NCI-H1930 (cell line): ENCODE data around the gene CAPN7.

ENCODE experiments used
- DNase-seq, 2 experiments: peaks; one replicate each; lab custom pipeline; 2025; lab: John Stamatoyannopoulos, UW

The CAPN7 gene

DNA sequence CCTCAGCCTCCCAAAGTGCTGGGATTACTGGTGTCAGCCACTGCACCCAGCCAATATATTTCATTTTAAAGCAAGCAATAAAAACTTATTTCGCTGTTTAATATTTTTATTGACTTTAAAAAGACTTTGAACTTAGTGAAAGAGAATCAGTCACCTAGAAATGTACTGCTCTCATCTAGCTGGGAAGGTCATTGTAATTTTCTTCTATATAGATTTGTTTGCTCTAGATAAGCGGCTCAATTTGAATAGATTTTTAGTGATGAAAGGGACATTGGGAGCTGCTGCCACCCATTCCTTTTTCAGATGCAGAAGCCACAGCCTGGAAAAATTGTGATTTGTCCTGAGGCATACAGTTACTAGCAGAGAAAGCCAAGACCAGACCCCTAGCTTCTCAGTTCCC is 40.1 kb downstream of the CAPN7 start:
- DNase-seq: no peak

DNA sequence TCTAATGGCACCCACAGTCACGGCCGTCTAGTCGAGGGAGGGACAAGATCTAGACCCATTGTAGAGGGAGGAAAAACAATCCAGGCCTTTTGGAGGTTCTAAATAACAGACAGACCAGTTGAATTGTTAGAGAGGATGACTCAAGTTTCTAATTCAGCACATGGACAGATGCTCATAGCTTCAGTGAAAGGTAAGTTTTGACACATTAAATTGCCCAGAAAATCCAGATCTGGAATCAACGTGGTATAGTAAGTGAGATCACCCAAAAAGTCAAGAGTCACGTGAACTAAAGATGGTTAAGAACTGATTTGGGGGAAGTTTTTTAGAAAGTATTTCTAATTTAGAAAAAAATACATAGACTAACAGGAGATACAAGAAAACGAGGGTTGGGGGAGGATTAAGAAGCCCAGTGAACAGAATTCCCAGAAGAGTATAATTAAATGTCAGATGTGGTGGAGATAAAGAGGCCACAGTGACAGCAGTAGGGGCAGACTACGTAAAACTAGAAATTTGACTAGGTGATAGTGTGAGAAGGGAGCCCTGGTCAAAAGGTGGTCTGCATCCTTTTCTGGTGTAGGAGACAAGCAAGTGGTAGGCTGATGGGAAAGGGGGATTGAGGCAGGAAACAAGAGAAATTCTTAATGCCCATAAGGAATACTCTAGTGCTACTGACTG is 47.1 kb downstream of the CAPN7 start:
- DNase-seq: no peak

DNA sequence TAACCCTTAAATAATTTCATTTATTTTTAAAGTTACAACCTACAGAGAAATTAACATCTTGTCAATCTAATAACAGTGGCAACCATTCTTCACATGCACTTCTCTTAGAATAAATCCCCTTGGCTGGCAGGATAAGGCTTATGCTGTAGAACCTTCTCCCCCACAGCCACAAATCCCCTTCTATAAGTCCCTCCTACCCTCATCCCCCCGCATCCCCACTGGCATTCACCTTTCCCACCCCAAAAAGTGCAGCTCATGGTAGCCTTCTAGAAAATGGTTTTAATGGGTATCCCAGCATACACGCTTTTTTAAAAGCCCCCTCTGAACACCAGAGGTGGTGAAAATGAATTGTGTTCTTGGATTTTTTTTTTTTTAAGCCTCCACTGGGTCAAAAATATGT is 49.2 kb downstream of the CAPN7 start:
- DNase-seq: no peak

DNA sequence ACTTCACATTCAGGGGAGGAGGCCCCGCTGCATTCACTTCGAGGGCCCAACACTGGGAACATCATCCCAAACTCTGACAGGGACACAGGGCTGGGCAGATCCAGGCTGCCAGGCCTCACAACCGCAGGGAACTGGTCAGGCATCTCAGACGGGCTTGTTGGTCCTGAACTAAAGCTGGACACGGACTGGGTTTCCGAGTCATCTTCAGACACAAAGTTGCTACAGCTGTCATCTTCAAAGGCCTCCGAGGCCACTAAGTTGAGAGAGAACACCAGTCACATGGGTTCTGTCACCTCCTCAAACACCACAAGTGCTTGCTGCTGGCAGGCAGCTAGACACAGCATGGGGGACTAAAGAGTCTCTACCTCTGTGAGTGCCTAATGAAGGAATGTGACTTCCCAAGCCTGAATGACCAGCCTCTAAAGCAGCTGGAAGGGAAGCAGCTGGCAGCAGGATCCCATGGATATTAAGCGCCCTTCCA is 50.9 kb downstream of the CAPN7 start:
- no peak for DNase-seq

DNA sequence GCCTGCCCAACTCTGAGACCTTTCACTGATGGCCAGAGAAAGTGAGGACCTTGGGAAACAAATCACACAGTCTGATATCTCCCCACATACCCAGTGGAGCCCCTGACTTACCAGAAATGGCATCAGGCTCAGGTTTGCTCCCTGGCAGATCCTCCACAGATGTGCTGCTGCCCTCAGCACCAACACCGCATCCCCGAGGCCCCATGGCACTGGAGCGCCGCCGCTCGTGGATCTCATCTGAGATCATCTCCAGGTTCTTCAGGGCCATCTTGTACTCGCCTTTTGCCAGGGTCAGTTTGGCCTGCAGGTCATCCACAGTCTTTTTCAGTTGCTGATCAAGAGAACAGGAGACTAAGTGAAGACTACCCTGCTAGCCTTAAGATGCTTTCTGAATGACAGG is 52.7 kb downstream of the CAPN7 start:
- DNase-seq: no peak

DNA sequence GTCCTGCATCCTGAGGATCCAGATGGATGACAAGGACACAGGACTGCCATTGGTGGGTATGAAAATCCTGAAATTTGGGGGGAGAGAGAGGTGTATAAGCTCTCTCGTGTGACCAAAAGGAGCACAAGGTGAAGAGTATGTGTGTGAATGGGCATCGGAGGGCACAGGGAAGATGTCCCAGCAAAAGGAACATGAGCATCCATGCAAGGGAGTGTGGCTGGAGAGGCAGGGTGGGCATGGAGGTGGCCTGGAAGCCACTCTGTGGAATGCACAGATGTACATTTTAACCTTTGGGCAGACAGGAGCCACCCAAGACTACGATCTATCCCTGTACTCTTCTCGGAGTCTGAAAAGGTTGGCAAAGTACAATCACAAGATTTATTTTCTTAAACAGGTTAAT is 54.5 kb downstream of the CAPN7 start:
- DNase-seq: no peak

DNA sequence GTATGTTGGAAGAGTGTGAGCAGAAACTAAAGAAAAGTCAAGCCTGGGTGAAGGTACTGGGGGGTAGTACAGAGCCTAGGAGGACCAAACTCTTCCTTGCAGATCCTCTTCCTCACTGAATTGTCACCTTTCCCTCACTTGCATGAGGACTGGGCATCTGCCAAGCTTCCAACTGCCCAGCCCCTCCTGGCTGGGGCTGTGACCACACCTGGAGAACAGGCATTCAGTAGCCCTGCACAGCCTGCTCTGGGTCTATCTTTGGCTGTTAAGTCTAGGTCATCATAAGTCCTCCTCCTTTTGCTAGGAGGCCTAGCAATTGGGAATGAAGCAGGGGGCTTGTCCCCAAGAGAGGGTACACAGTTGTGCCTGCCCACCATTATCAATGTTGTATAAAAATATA is 55.2 kb downstream of the CAPN7 start:
- DNase-seq: no peak

DNA sequence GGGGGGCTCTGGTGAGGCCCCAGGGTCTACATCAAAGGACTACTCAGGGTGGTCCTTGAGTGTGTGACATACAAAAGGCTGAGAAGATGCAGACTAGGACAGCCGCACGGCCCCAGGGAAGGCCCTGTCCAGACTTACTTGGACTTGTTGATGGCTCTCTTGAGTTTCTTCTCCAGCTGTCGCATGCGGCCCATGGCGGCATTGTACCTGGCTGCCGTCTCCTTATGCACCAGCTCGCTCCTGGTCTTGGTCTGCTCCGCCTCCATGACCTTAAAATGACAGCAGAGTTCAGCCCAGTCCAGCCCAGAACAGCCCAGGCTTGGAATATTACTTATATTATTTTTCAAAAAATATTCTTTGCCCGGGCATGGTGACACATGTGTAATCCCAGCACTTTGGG is 56.0 kb downstream of the CAPN7 start:
- no peak for DNase-seq

DNA sequence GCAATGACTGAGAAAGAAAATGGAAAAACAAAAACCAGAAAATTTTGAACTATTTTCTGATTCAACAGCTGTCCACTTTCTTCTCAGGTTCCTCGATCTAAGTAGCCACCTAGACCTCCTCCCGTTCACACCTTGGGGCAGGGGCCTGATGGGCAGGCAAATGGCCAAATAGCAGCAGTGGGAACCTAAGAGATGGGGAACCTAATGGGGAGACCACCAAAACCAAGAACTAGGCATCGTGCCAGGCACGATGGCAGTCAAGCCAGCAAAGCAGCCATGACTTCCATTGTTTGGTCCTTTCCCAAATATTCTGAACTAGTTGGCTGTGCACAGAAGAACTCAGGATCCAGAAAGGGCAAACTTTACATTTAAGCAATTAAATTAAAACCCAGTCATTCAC is 57.1 kb downstream of the CAPN7 start:
- no peak for DNase-seq

DNA sequence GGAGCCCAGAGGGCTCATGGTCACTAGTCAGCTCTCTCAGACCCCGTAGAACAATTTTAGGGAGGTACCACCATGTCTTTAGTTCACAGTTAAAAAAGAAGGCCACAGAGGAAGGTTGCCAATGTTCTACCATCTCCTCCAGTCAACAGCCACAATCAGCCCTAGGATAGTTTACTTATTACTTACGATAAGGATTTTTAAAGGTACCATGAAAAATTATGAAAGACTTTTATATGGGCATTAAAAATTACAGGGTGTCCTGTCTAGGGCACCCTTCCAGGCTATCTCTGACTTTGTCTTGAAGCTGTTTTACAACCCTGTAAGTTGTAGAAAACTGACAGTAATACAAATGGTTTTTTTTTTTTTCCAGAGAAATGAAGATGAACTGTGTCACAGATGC is 57.9 kb downstream of the CAPN7 start:
- DNase-seq: no peak

DNA sequence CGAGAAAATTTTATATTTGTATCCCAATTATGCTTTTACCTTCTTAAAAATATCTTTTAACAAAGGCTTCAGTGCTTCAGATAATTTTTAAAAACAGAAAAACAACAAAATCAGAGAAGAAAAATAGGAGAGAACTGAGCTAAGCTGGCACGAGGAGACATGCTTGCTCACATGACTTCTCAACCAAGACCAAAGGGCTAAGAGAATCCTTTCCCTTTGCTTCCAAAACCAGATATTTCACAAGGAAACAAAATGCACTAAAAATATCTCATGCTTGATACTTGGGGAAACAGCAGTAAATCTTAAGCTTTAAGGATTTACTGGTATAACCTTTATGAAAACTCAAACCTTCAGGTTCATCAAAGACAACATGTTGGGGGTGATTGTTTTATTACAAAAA is 58.4 kb downstream of the CAPN7 start:
- no peak for DNase-seq

DNA sequence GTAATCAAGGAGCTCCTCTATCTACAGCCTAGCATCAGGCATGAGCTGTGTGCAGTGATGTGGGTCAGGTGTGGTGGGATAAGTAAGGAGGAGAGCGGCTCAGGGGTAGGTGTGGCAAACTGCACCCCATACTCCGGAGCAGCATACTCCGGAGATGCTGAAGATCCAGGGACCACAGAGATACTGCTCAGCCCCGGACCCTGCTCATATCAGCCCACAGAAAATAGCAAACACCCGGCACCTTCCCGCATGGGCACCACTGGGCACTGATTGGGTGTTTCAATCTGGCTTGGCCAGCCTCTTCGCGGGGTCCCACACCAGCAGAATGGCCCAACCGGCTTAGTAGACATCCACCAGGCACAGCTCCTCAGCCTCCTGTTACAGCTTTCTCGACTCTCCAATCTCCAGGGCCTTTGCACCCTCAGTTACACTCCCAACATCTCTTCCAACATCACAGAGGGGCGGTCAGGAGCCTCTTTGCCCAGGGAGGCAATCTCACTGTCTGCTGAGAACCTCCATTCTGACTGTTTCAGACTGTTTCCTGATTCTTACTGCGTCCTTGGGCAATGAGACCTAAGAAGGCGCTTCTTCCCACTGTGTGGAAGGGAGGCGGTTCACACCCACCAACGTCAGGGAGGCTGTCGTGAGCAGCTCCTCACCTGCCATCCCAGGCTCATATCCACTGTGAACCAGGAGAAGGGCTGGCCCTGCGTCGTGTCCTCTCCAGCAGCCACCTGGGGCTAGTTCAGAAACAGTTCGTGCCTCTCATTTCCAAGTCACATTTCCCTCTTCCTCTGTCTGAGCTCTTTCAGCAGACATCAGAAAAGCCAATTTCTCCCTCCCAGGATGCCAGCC is 59.8 kb downstream of the CAPN7 start:
- no peak for DNase-seq

DNA sequence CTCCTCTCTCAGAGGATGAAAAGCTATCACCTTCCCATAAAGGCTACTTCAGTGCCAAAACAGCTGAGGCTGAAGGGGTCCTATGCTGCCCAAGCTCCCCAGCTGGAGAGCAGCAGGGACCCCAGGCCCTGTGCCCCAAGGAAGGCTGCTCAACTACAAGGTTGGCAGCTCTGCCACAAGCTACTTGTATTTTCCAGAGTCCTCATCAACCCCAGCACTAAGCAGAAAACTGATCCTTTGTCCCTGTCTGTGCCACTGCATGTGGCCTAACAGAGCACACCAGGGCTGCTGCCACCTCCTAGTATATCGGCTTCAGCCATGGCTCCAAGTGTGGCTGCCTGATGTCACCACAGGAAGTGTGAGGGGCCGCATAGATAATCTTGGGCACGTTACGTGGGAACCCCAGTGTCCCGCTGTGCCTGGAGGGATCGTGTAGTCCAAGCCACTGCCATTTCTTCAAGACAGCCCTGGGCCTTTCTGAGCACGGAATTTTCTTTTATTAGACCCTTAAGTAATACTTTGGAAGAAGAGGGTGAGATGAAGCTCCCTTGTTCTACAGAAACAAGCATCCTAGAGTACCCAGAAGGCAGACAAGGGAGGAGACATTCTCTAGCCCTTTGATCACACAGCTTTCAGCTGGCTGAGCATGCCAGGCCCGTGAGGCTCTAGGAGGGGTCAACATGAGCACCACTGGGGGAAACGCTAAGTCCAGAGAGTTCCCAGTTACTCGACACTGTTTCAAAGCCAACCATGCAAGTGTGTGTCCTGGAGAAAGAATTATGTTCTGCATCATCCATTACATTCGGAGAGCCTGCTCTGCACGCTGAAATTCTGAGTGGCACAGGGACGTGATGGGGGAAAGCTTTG is 60.7 kb downstream of the CAPN7 start:
- no peak for DNase-seq

DNA sequence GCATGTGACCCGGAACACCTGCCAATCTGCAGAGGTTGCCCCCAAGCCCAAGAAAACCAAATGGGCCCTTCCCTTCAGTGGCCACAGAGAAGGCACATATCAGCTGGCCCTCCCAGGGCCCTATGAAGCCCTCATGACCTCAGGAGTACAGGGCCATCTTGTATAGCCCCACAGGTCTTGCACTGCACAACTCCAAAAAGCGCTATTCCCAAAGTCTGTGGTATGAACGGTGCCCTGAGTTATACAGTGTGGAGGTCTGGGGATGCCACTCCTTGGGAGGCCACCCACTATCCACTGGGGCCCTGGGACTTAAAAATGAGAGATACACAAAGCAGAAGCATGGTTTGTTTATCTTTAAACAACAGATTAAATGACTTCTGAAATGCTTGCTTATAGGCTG is 61.5 kb downstream of the CAPN7 start:
- no peak for DNase-seq

DNA sequence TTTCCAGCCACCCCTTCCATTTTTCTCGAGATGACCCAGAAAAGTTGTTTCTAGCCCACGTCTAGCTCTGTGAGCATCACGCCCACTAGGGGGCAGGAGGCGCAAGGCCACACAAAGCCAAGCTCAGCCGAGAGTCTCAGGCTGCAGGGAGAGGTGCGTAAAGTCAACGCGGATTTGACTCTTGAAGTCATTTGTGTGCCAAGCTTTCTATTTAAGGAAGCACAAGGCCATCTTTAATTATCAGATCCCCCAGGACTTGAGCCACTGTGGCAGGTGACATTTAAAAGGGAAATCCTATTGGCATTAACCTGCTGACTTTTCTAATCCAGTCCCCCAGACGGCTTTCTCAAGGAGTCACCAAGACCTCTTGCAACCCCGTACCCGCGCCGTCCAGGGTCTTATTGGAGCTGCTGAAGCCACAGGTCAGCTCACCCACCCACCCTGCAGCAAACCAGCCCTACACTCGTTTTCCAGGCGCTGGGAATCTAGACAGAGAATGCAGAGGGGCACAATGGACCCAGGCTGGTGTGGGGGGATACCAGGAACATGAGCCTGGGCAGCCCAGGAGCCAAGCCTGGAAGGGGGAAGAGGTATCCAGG is 62.1 kb downstream of the CAPN7 start:
- DNase-seq: peak; percentile 13 to 43

DNA sequence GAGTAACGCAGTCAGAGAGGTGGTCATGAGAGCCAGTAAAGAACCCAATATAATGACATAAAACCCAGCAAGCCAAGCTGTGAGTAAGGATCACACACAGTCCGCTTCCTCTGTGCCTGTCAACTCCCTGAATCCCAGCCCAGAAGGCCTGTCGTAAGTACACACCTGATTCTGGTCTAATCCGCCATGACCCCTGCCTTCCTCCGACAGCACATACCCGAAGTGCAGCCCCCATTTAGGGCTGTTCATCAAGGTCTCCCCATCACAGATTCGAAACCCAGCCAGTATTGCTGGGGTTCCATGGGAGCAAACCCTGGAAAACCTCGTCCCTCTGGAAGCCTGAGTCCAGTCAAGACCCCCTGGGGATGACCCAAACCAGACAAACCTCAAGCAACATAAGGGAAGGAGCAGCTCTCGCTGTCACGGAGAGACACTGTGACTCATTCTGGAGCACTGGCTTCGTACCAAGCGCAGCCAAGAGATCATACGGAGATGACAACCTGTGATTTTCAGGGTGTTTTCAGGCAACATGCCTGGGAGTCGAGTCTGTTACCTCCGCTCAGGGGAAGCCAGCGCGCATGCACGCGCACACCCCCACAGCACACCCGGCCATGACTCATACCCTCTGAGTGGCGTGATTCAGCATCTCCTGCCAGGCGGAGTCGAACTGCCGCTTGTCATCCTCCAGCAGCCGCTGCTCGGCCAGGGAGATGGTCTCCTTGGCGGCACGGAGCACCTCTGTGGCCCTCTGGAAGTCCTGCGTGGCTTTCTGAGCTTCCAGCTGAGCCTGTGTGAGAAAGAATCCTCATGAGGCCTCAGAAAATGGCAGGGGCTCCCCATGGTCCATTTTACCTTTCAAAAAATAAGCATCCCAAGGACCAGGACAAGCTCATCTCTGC is 63.3 kb downstream of the CAPN7 start:
- DNase-seq: no peak

DNA sequence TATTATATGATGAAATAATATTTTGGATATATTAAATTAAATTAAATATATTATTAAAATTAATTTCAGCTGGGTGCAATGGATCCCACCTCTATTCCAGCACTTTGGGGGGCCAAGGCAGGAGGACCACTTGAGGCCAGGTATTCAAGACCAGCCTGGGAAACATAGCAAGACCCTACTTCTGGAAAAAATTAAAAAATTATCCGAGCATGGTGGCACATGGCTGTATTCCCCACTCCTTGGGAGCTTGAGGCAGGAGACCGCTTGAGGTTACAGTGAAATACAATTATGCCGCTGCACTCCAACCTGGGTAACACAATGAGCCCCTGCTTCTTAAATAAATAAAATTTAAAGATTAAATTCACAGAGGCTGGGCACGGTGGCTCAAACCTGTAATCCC is 65.0 kb downstream of the CAPN7 start:
- DNase-seq: no peak

DNA sequence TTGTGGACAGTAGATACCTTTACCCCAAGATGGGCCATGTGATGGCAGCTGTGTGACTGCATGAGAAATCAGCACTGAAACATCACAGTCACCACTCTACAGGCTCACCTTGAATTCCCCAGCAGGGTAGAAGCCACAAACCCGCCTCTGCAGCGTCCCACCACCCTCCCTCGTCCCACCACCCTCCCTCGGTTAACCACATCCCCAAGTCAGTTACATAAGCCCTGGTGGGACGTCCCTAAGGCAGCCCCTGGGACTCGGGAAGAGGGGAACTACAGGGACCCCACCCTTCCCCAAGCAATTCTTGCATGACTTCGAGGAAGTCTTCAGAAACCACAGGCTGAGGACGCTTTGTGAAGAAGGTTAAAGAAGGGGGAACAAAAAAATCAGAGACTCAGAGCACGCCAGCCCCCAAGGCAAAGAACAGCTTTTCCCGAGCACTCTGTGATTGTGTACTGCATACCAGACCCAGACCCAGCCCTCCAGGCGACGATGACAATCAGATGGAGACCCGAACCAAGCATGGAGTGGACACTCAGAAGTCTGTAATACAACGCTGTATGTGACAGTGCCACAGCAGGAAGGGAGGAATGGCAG is 65.8 kb downstream of the CAPN7 start:
- DNase-seq: no peak

DNA sequence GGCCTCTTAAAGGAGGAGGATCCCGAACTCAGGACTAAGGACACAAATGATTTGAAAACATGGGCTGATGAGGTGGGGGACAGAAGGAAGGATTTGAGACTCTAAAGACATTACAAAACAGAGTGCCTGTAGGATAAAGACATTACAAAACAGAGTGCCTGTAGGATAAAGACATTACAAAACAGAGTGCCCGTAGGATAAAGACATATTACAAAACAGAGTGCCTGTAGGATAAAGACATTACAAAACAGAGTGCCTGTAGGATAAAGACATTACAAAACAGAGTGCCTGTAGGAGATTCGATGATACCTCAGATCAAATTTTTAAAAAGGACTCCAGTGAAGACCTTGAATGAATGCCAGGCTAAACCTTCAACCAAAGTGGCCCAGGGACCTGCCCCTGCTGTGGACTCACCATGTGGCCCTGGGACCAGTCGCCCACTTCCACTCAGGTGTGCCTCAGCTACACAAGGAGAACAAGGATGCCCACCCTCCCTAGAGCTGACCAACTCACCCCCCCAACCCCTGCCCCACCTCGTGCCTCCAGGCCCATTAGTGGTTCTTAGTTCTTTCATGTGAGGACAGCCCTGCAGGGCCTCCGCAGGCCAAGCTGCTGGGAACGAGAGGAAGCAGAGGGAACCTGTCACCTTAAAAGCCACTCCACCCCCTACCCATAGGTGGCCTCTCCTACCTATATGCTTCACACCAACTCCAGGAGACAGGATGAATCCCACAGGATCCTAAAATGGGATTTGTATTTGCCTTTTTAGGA is 66.6 kb downstream of the CAPN7 start:
- no peak for DNase-seq

DNA sequence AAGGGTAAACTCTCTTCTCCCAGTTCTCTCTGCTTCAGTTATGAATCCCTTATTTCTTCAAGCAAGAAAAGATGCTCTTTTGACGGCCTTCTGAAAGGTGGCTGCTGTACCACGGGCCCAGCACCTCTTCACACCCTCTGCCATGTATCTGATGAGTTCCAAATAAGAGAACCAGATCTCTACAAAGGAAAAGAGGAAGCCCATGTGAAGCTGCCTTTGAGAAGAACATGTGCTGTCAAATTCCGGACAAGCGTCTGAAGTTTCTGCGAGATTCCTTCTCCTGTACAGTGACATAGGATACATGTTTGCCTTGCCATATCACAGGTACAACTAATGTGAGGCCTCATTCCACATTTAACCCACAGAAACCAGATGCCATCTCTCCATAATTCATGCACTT is 67.2 kb downstream of the CAPN7 start:
- no peak for DNase-seq
